GM21423 (cell line): Measurements from ENCODE around the gene NSUN3.
"Not testable (repeated sequence)": the region's sequence is repeated elsewhere in the genome, so short reads cannot be mapped to it uniquely, and the experiment has no call there.

ENCODE experiments used
- ATAC-seq: cut with Tn5 transposase; IDR thresholded peaks from one replicate; pipeline ENCODE4 v1.9.1; 2021; ENCODE audit warnings: mild to moderate bottlenecking, moderate library complexity; ENCODE audit not compliant: unreplicated experiment

NSUN3 gene

DNA sequence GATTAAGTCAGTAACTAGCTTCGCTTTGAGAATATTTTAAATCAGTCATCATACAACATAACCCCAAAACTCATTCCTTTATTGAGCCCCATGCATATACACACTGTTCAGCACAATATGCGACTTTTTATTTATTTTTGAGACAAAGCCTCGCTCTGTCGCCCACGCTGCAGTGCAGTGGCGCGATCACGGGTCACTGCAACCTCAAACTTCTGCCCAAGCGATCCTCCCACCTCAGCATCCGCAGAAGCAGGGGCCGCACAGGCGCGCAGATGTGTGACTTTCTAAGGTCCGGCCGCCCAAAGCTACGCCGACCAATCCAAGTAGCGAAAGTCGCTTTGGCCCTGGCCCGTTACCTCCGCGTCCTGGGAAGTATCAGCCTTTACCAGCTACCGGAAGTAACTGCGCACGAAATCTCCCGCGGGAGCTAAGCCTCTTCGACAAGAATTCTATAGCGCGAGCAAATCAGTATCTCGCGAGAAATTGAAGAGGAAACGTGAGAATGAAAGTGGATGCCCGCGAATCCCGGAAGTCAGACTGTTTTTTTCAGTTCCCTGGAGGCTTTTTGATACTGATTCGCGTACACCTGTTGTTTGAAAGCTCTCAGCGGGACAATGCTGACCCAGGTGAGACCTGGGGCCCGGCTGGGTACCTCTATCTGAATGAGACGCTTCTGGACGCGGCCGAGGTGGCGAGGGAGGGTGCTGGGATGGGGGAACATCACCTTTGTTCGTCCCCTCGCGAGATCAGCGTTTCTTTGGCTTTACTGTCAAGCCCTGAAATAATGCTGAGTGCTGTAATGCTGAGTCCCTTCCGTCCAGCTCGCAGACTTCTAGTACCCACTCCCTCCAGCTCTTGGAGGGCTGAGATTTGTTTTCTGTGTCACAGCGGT lies at the start of gene NSUN3, which contains the start of gene DHFR2:
Gene NSUN3 (plus strand): TSS at position 549 of the 892 bp plus-strand sequence. CDS start 66 bp downstream, at position 615.
Gene DHFR2 (minus strand): TSS at position 404 of the 892 bp plus-strand sequence. CDS start 1,405 bp downstream, outside the sequence.
- peak; percentile 94 for ATAC-seq

DNA sequence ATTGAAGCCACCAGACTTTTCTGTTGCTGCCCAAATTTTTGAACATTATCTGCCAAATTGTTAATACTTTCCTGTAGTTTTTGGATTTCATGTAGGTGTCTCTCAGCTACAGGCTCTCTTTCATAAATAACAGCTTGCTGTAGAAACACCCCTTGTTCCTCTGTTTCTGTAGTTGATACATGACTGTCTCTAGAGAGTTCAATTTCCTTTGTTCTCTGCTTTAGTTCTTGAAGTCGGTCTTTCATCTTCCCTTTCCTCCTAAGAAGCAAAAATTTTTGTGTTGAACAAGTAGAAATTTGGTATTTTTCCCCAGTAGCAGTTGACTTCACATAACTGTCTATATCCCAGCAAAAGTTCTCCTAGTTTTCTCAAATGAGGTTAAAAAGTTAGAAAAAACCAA lies 47.8 kb upstream of the NSUN3 start:
- ATAC-seq, result no peak

DNA sequence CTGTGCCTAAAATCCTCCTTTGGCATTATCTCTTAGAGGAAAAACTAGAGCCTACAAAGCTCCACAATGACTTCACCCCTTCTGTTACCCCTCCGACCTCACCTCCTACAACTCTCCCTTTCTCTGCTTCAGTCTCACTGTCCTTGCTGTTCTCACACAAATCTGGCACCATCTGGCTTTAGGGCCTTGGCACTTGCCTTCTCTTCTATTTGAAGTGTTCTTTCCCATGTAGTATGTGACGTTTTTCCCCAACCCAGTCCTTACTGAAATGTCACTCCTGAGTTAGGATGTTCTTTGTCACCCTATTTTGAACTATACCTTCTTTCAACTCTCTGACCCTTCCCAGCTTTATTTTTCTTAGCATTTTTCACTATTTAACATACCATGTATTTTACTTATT lies 43.2 kb upstream of the NSUN3 start:
- ATAC-seq, result no peak

GRCh38 chr3:94020293-94020692 lies 42.6 kb upstream of the NSUN3 start:
- no peak for ATAC-seq

GRCh38 chr3:94024385-94024784 lies 38.5 kb upstream of the NSUN3 start:
- no peak for ATAC-seq

DNA sequence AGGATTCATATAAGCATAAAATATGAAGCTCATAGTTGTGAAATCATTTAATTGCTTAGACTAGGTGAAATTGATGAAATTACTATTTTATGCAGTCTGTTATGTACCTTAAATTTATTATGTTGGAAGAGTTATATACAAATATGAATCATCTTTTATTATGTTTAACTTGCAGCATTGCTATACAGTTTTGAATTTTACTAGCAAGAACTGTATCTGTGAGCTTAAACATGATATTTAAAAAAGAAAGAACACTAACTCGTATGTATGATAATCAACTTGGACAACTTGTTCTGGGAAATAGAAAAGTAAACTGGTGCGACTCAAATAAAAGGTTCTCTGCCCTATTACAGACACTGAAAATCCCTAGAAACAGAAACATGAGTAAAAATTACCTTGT lies 36.2 kb upstream of the NSUN3 start:
- no peak for ATAC-seq

DNA sequence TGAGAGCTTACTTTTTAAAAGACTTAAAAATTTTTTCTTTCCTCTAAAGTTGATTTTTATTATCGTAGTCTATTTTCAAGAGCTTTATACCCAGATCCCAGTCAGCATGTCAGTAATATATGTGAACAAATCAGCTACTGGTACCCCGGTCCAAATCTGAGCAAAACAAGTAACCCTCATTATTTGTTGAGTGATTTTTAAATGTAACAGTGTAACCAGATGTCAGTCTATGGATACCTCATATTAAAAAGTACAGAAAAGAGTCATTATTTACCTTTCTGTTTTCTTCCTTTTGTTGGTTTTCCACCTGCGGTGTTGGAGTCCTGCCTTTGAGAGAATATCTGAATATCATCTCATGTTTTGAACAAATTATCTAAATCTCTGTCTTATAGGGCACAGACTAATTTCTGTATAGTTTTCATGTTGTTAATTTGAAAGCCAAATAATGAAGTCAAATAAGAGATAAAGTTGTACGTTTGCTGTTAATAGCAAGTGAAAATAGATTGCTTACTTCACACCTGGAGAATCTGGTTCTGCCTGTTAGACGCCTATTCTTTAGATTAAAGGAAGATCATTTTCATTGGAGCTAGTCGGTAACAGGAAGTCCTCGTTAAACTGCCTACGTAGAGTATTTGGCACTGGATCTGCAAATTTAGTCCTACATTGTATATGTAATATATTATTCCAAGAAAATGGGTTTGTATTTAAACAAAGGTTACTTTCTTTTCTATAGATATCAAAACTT lies 34.6 kb upstream of the NSUN3 start, which contains the start of gene STX19:
Gene STX19 (minus strand): TSS at position 505 of the 745 bp plus-strand sequence. CDS start 13,328 bp downstream, outside the sequence.
- no peak for ATAC-seq

- ATAC-seq, result peak; percentile 64
These were observed 25.9 kb upstream of the NSUN3 start for GRCh38 chr3:94036909-94037507.

DNA sequence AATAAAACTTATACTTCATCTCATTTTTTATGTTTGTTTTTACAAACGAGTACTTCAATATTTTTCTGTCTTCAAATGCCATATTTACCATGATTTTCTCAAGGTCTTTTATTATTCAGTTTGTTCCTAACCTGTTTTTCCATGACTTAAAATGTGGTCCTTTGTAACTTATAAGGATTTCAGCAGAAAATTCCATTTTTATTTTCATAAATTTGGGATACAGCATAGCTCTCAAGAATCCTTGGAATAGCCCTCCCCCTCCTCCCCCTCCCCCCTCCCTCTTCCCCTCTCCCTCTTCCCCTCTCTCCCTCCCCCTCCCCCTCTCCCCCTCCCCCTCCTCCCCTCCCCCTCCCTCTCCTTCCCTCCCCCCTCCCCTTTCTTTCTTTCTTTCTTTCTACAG lies 19.6 kb upstream of the NSUN3 start:
- ATAC-seq, result no peak

DNA sequence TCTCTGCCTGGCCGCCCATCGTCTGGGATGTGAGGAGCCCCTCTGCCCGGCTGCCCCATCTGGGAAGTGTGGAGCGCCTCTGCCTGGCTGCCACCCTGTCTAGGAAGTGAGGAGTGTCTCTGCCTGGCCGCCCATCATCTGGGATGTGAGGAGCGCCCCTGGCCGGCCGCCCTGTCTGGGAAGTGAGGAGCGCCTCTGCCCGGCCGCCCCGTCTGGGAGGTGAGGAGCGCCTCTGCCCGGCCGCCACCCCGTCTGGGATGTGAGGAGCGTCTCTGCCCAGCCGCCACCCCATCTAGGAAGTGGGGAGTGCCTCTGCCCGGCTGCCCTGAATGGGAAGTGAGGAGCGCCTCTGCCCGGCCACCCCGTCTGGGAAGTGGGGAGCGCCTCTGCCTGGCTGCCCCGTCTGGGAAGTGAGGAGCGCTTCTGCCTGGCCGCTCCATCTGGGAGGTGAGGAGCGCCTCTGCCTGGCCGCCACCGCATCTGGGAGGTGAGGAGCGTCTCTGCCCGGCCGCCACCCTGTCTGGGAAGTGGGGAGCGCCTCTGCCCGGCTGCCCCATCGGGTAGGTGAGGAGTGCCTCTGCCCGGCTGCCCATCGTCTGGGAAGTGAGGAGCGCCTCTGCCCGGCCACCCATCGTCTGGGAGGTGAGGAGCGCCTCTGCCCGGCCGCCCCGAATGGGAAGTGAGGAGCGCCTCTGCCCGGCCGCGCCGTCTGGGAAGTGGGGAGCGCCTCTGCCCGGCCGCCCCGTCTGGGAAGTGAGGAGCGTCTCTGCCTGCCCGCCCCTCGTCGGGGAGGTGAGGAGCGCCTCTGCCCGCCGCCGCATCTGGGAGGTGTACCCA lies 18.5 kb upstream of the NSUN3 start:
- ATAC-seq, result not testable (repeated sequence)

- no peak for ATAC-seq
These were observed 16.3 kb upstream of the NSUN3 start for GRCh38 chr3:94046533-94046932.

DNA sequence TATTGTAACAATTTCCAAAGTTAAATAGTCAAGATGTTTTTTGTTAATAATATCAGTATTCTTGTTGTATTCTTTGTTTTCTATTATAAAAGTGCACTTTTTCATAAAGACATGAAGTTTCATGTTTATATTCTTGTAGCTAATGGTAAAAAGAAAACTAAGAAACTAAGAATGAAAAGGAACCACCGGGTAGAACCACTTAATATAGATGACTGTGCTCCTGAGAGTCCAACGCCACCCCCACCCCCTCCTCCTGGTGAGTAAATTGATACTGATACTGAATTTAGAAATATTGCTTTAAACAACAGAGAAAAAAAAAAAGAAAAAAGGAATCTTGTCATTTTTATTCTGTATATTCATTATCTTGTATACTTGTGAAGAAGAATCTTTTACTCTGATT lies 13.6 kb upstream of the NSUN3 start:
- no peak for ATAC-seq

DNA sequence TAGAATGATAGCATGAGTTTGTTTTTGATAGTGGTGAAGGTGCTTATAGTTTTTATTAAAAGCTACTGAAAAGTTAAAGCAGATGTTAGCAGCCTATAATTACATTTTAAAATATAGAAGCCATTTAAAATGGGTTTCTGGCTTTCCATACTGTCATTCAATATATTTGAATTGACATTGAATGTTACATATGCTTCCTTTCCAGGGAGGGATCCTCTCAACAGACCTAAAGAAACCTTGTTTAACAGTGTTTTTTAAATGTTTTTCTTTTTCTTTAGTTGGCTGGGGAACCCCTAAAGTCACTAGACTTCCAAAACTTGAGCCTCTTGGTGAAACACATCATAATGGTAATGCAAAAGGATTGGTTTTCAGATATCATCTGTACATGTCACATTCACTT lies 12.3 kb upstream of the NSUN3 start:
- ATAC-seq, result no peak

GRCh38 chr3:94061297-94061696 lies 1.6 kb upstream of the NSUN3 start:
- no peak for ATAC-seq

GRCh38 chr3:94063496-94064119 lies 747 bp downstream of the NSUN3 start:
- no peak for ATAC-seq

- no peak for ATAC-seq
These were observed 1.5 kb downstream of the NSUN3 start for GRCh38 chr3:94064243-94064860.

DNA sequence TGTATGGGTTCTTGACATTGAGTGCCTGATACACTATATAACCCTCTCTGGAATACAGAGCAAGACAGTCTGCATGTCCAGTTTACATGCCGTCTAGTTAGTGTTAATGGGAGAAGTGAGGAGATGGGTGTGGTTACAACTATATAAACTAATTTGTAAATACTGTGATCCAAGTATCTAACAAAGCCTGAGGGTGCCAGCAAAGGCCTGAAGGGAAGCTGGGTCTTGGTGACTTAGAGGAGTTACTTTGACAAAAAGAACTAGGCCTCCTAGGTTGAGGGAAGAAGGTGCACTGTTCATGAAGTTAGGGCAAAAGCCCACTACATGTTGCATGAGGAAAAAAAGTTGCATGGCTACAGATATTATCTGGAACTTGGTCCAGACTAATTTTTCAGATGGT lies 2.3 kb downstream of the NSUN3 start:
- no peak for ATAC-seq

DNA sequence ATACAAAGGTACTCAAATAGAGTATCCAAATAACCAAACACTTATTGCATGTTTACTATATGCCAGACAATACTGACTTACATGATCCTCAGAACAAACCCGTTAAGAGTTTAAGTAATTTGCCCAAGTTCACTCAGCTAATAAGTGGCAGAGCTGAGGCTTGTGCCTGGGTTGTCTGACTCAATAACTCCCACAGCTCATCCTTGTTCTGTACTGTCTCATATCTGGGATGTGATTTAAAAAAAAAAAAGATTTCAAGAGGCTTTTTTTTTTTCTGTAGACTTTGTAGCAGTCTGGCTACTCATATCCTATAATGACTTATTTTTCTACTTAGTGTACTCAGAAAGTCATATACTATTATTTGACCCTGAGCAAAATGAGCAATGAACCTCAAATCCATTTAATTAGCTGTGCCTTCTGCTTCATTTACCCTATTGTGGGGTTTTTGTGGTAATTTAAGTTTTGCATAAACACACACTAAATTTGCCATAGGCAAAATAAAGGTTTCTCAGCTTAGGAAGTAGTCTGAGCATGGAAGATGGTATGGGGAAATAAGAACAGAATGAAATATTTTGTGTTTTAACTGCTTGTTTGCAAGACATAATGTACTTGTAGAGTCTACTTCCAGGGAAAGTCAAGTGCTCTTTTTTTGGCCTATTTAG lies 3.1 kb downstream of the NSUN3 start:
- ATAC-seq, result no peak
